PFSK-1 (cell line): ENCODE data around the gene SCMH1.

Source experiments
- POLR2AphosphoS5 ChIP-seq: IDR thresholded peaks from 2 replicates; pipeline ENCODE4 v1.6.1; 2012; ENCODE audit warnings: low read depth, mild to moderate bottlenecking, control low read depth, low read length, moderate library complexity
- SIN3A ChIP-seq: IDR thresholded peaks from 2 replicates; pipeline ENCODE4 v1.6.1; 2012; ENCODE audit warnings: mild to moderate bottlenecking, low read length, moderate library complexity, borderline replicate concordance; ENCODE audit not compliant: insufficient read depth
- TF ChIP-seq, protein P1 (sequence below), 2 experiments: IDR thresholded peaks; 2 replicates each; pipeline versions ENCODE4 v1.6.1 to v1.8.0; 2011 to 2012; ENCODE audit warnings: low read depth in 2 of 2, low read length in 2 of 2, control low read depth in 1 of 2, inconsistent platforms in 1 of 2, mild to moderate bottlenecking in 1 of 2, moderate library complexity in 1 of 2; ENCODE audit not compliant: insufficient read depth in 1 of 2

DNA sequence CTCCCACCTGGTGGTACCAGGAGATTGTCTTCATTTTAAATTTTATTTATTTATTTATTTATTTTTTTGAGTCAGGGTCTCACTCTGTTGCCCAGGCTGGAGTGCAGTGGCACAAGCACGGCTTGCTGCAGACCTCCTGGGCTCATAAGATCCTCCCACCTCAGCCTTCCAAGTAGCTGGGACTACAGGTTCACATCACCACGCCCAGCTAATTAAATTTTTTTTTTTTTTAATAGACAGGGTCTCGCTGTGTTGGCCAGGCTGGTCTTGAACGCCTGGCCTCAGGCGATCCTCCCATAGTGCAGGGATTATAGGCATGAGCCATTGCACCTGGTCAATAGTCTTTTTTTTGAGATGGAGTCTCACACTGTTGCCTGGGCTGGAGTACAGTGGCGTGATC, 229.1 kb downstream of the SCMH1 start:
- TF ChIP-seq, protein P1, sequence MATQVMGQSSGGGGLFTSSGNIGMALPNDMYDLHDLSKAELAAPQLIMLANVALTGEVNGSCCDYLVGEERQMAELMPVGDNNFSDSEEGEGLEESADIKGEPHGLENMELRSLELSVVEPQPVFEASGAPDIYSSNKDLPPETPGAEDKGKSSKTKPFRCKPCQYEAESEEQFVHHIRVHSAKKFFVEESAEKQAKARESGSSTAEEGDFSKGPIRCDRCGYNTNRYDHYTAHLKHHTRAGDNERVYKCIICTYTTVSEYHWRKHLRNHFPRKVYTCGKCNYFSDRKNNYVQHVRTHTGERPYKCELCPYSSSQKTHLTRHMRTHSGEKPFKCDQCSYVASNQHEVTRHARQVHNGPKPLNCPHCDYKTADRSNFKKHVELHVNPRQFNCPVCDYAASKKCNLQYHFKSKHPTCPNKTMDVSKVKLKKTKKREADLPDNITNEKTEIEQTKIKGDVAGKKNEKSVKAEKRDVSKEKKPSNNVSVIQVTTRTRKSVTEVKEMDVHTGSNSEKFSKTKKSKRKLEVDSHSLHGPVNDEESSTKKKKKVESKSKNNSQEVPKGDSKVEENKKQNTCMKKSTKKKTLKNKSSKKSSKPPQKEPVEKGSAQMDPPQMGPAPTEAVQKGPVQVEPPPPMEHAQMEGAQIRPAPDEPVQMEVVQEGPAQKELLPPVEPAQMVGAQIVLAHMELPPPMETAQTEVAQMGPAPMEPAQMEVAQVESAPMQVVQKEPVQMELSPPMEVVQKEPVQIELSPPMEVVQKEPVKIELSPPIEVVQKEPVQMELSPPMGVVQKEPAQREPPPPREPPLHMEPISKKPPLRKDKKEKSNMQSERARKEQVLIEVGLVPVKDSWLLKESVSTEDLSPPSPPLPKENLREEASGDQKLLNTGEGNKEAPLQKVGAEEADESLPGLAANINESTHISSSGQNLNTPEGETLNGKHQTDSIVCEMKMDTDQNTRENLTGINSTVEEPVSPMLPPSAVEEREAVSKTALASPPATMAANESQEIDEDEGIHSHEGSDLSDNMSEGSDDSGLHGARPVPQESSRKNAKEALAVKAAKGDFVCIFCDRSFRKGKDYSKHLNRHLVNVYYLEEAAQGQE (IDR thresholded peaks at IDR 0.05; ENCODE audit: insufficient read depth in 1 of 2, low read depth in 2 of 2, low read length in 2 of 2), result no peak
- TF ChIP-seq SIN3A, result no peak
- no peak for TF ChIP-seq POLR2AphosphoS5
